ENCODE data around the gene TXNDC5.

GRCh38 chr6:7918403-7918802 is 7.8 kb upstream of the TXNDC5 start:
- TF ChIP-seq CTCF (IDR thresholded peaks at IDR 0.05) (no peak), POLR2A (IDR thresholded peaks at IDR 0.05) (no peak)

All from esophagus squamous epithelium (tissue), 4 donors.